MM.1S (cell line): ENCODE measurements around the gene GPRIN2.

Experiments used
- CTCF ChIP-seq: fragments of 300-600 bp; sonication (generic); IDR thresholded peaks from 2 replicates; pipeline ENCODE4 v1.5.1; 2016; ENCODE audit warnings: antibody characterized with exemption, low read length, mixed read lengths
- EZH2phosphoT487 ChIP-seq: fragments of 300-600 bp; sonication (generic); IDR thresholded peaks from 2 replicates; pipeline ENCODE4 v1.6.1; 2018; ENCODE audit warnings: antibody characterized with exemption, low read length

- TF ChIP-seq CTCF (no peak), EZH2phosphoT487 (no peak)
Measured at GRCh38 chr10:46538155-46538554, 18.3 kb downstream of the GPRIN2 start.
